DOHH2 (cell line): ENCODE measurements around the gene C19orf25.

ENCODE experiments used
- H3F3A ChIP-seq: fragments of 200-600 bp; sonication (generic), shearing (Covaris generic); 2 replicates; pipeline ENCODE4 v1.6.0; 2016; ENCODE audit warnings: antibody characterized with exemption, mild to moderate bottlenecking; ENCODE audit not compliant: control insufficient read depth, insufficient read depth
- H3K27ac ChIP-seq: fragments of 200-600 bp; sonication (generic); 2 replicates; pipeline ENCODE4 v1.5.1; 2014; ENCODE audit warnings: low read depth, mild to moderate bottlenecking, low read length, moderate library complexity
- H3K27me3 ChIP-seq: fragments of 200-600 bp; sonication (generic); 2 replicates; pipeline ENCODE4 v1.6.1; 2014; ENCODE audit warnings: mild to moderate bottlenecking, low read length, mixed read lengths; ENCODE audit not compliant: control insufficient read depth
- H3K36me3 ChIP-seq: fragments of 200-600 bp; sonication (generic); 2 replicates; pipeline ENCODE4 v1.6.1; 2014; ENCODE audit warnings: mild to moderate bottlenecking, low read length, moderate library complexity, mixed read lengths; ENCODE audit not compliant: control insufficient read depth
- H3K4me1 ChIP-seq: fragments of 200-600 bp; sonication (generic); 2 replicates; pipeline ENCODE4 v1.6.1; 2014; ENCODE audit warnings: mild to moderate bottlenecking, low read length, mixed read lengths; ENCODE audit not compliant: control insufficient read depth
- H3K4me2 ChIP-seq: fragments of 200-600 bp; sonication (generic); 2 replicates; pipeline ENCODE4 v1.6.0; 2014; ENCODE audit warnings: mild to moderate bottlenecking, low read length, moderate library complexity
- H3K4me3 ChIP-seq: fragments of 200-600 bp; sonication (generic); 2 replicates; pipeline ENCODE4 v1.5.1; 2014; ENCODE audit warnings: mild to moderate bottlenecking, low read length, mixed read lengths
- H3K79me2 ChIP-seq: fragments of 200-600 bp; sonication (generic); 2 replicates; pipeline ENCODE4 v1.6.1; 2014; ENCODE audit warnings: mild to moderate bottlenecking, low read length, mixed read lengths; ENCODE audit not compliant: control insufficient read depth
- H3K9me2 ChIP-seq: fragments of 200-600 bp; sonication (generic); replicated peaks from 2 replicates; pipeline ENCODE4 v1.6.1; 2014; ENCODE audit warnings: mild to moderate bottlenecking, low read length, mixed read lengths; ENCODE audit not compliant: control insufficient read depth
- H3K9me3 ChIP-seq: fragments of 200-600 bp; sonication (generic); 2 replicates; pipeline ENCODE4 v1.6.1; 2014; ENCODE audit warnings: antibody characterized with exemption, low read length, mixed read lengths; ENCODE audit not compliant: control insufficient read depth, insufficient read depth
- H4K20me1 ChIP-seq: fragments of 200-600 bp; sonication (generic); 2 replicates; pipeline ENCODE4 v1.6.0; 2014; ENCODE audit warnings: low read depth, mild to moderate bottlenecking, antibody characterized with exemption, low read length, moderate library complexity; ENCODE audit not compliant: control insufficient read depth, insufficient read depth
- CTCF ChIP-seq: fragments of 200-600 bp; sonication (generic); IDR thresholded peaks from one replicate; pipeline ENCODE4 v1.5.1; 2014; ENCODE audit warnings: antibody characterized with exemption, mild to moderate bottlenecking, low read depth, low read length; ENCODE audit not compliant: poor library complexity, severe bottlenecking
- EZH2phosphoT487 ChIP-seq: fragments of 200-600 bp; sonication (generic); IDR thresholded peaks from 2 replicates; pipeline ENCODE4 v1.6.1; 2017; ENCODE audit warnings: borderline replicate concordance, mild to moderate bottlenecking, antibody characterized with exemption, low read length, moderate library complexity, mixed read lengths

The C19orf25 gene

DNA sequence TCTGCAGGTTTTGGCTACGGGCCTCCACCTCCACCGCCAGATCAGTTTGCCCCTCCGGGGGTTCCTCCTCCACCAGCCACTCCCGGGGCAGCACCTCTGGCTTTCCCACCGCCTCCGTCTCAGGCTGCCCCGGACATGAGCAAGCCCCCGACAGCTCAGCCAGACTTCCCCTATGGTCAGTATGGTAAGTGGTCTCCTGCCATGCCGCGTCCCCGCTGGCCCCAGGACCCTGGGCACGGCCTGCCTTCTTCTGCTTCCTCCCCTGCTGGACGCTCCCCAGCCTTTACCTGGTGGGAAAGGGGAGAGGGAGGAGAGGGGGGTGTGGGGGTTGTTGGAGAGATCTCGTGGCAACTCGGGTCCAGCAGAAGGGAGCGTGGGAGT is 46.5 kb downstream of the C19orf25 start:
- TF ChIP-seq CTCF = no peak
- TF ChIP-seq EZH2phosphoT487 = no peak
- Histone ChIP-seq H4K20me1 (no peaks in the 10 kb centered on the region), H3K27ac (no peak overlapping the region)

GRCh38 chr19:1431759-1432506 is 47.1 kb downstream of the C19orf25 start:
- no peaks in the 10 kb centered on the region for H3K9me3 ChIP-seq
- no peak for TF ChIP-seq EZH2phosphoT487
- TF ChIP-seq CTCF = no peak
- H3K4me2 ChIP-seq = no peak overlapping the region
- no peaks in the 10 kb centered on the region for H4K20me1 ChIP-seq
- H3K27me3 ChIP-seq = no peaks in the 10 kb centered on the region
- no peak overlapping the region for H3K4me3 ChIP-seq
- peaks cover 9% of the 10 kb centered on the region for H3K79me2 ChIP-seq
- H3K27ac ChIP-seq = no peak overlapping the region
- peaks cover 72% of the 10 kb centered on the region for H3K36me3 ChIP-seq
- H3K9me2 ChIP-seq = no peaks in the 10 kb centered on the region
- H3K4me1 ChIP-seq = peaks cover 2% of the 10 kb centered on the region; the same call in 1 of the 2 replicates
- H3F3A ChIP-seq = peaks cover 6% of the 10 kb centered on the region; the same call in 1 of the 2 replicates

More for the DNA sequence above, 46.5 kb downstream of the C19orf25 start:
- Histone ChIP-seq H3K4me3 (no peak overlapping the region), H3K79me2 (peaks cover 5% of the 10 kb centered on the region; the same call in 1 of the 2 replicates), H3K4me2 (no peak overlapping the region), H3K4me1 (peaks cover 7% of the 10 kb centered on the region), H3K9me3 (no peaks in the 10 kb centered on the region), H3K27me3 (no peaks in the 10 kb centered on the region), H3K9me2 (no peaks in the 10 kb centered on the region), H3F3A (peaks cover 9% of the 10 kb centered on the region), H3K36me3 (peaks cover 67% of the 10 kb centered on the region)

DNA sequence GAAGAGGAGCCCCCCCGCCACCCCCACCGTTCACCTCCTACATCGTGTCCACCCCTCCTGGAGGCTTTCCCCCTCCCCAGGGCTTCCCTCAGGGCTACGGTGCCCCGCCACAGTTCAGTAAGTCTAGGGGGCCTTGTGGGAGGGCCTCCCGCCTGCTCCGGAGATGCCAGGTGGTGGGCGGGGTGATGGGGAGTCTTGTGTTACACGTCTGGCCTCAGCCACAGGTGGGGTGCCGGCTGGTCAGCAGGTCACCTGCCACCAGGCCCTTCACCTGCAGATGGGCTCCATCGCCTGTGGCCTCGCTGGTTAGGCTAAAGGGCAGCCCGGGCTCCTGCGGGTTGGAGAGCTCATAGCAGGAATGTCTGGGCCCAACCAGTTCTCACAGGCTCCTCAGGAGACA is 48.8 kb downstream of the C19orf25 start:
- Histone ChIP-seq H4K20me1 (no peaks in the 10 kb centered on the region), H3K9me3 (no peaks in the 10 kb centered on the region), H3K4me3 (no peak overlapping the region), H3K36me3 (peaks cover 86% of the 10 kb centered on the region), H3K27ac (no peak overlapping the region), H3K27me3 (no peaks in the 10 kb centered on the region), H3K4me2 (no peak overlapping the region), H3K79me2 (peaks cover 21% of the 10 kb centered on the region), H3K4me1 (no peaks in the 10 kb centered on the region), H3F3A (no peaks in the 10 kb centered on the region), H3K9me2 (no peaks in the 10 kb centered on the region)
- TF ChIP-seq EZH2phosphoT487 = no peak
- no peak for TF ChIP-seq CTCF
